SU-DHL-6 (cell line): ENCODE measurements around the gene IFFO2.

Experiments used
- H2AFZ ChIP-seq: fragments of 200-600 bp; sonication (generic); 2 replicates; pipeline ENCODE4 v1.6.1; 2014; ENCODE audit warnings: low read depth, mild to moderate bottlenecking, moderate library complexity, mixed read lengths, antibody characterized with exemption, low read length; ENCODE audit not compliant: severe bottlenecking
- H3F3A ChIP-seq: fragments of 200-600 bp; shearing (Covaris generic); 2 replicates; pipeline ENCODE4 v1.6.0; 2016; ENCODE audit warnings: antibody characterized with exemption, mild to moderate bottlenecking; ENCODE audit not compliant: insufficient read depth
- H3K27ac ChIP-seq: fragments of 200-600 bp; sonication (generic); 2 replicates; pipeline ENCODE4 v1.5.1; 2016; ENCODE audit warnings: low read depth, mild to moderate bottlenecking, low read length, moderate library complexity, mixed read lengths
- H3K27me3 ChIP-seq: fragments of 200-600 bp; sonication (generic), shearing (Covaris generic); 2 replicates; pipeline ENCODE4 v1.6.0; 2014; ENCODE audit warnings: mild to moderate bottlenecking, low read length
- H3K36me3 ChIP-seq: fragments of 200-600 bp; sonication (generic); 2 replicates; pipeline ENCODE4 v1.6.1; 2014; ENCODE audit warnings: mild to moderate bottlenecking, low read length, mixed read lengths
- H3K4me2 ChIP-seq: fragments of 300-600, 200-600 bp; shearing (Covaris generic), sonication (generic); 2 replicates; pipeline ENCODE4 v1.6.0; 2014; ENCODE audit warnings: low read length, low read depth, mild to moderate bottlenecking; ENCODE audit not compliant: poor library complexity, severe bottlenecking
- H3K4me3 ChIP-seq: fragments of 200-600 bp; sonication (generic); 2 replicates; pipeline ENCODE4 v1.5.1; 2014; ENCODE audit warnings: antibody characterized with exemption, low read length, mild to moderate bottlenecking, mixed read lengths; ENCODE audit not compliant: insufficient read depth, poor library complexity, severe bottlenecking
- H3K79me2 ChIP-seq: fragments of 200-600 bp; sonication (generic); 2 replicates; pipeline ENCODE4 v1.6.1; 2014; ENCODE audit warnings: mild to moderate bottlenecking, low read length, moderate library complexity; ENCODE audit not compliant: insufficient read depth
- H3K9ac ChIP-seq: fragments of 200-600 bp; sonication (generic); 2 replicates; pipeline ENCODE4 v1.7.0; 2014; ENCODE audit warnings: mild to moderate bottlenecking, low read length
- H3K9me2 ChIP-seq: fragments of 200-600 bp; sonication (generic); replicated peaks from 2 replicates; pipeline ENCODE4 v1.6.1; 2014; ENCODE audit warnings: low read length; ENCODE audit not compliant: insufficient read depth
- H3K9me3 ChIP-seq: fragments of 200-600 bp; sonication (generic); 2 replicates; pipeline ENCODE4 v1.6.1; 2014; ENCODE audit warnings: low read length, mixed read lengths; ENCODE audit not compliant: insufficient read depth
- H4K20me1 ChIP-seq: fragments of 200-600 bp; sonication (generic); 2 replicates; pipeline ENCODE4 v1.6.1; 2014; ENCODE audit warnings: low read depth, mild to moderate bottlenecking, antibody characterized with exemption, low read length, moderate library complexity, mixed read lengths
- CTCF ChIP-seq: fragments of 200-600 bp; sonication (generic); IDR thresholded peaks from one replicate; pipeline ENCODE4 v1.5.1; 2017; ENCODE audit warnings: antibody characterized with exemption, mild to moderate bottlenecking, low read length, moderate library complexity; ENCODE audit not compliant: insufficient read depth, poor library complexity, severe bottlenecking
- EZH2phosphoT487 ChIP-seq: fragments of 200-600 bp; sonication (generic), shearing (Covaris generic); conservative IDR thresholded peaks from 2 replicates; pipeline ENCODE4 v1.6.1; 2018; ENCODE audit warnings: mild to moderate bottlenecking, antibody characterized with exemption, low read length, moderate library complexity, mixed read lengths

The IFFO2 gene

GRCh38 chr1:18989176-18989799, 32.8 kb upstream of the IFFO2 start:
- no peak overlapping the region for H3K9ac ChIP-seq
- H3K27ac ChIP-seq: no peak overlapping the region
- no peaks in the 10 kb centered on the region for H3K9me3 ChIP-seq
- H2AFZ ChIP-seq: no peak overlapping the region
- no peaks in the 10 kb centered on the region for H3K36me3 ChIP-seq
- H3K4me2 ChIP-seq: no peak overlapping the region
- H4K20me1 ChIP-seq: no peaks in the 10 kb centered on the region
- H3K4me3 ChIP-seq: no peak overlapping the region
- no peak for TF ChIP-seq EZH2phosphoT487
- TF ChIP-seq CTCF: no peak
- H3K27me3 ChIP-seq: no peaks in the 10 kb centered on the region
- H3K79me2 ChIP-seq: no peaks in the 10 kb centered on the region
- no peaks in the 10 kb centered on the region for H3F3A ChIP-seq
- H3K9me2 ChIP-seq: no peaks in the 10 kb centered on the region

GRCh38 chr1:18981242-18981641, 24.8 kb upstream of the IFFO2 start:
- H3K4me3 ChIP-seq: no peak overlapping the region
- no peaks in the 10 kb centered on the region; the same call in 1 of the 2 replicates for H3K9me3 ChIP-seq
- H3K9me2 ChIP-seq: no peaks in the 10 kb centered on the region
- H3K4me2 ChIP-seq: no peak overlapping the region
- no peak overlapping the region for H3K27ac ChIP-seq
- H3F3A ChIP-seq: no peaks in the 10 kb centered on the region
- H3K36me3 ChIP-seq: no peaks in the 10 kb centered on the region
- no peaks in the 10 kb centered on the region for H4K20me1 ChIP-seq
- no peak overlapping the region for H2AFZ ChIP-seq
- no peaks in the 10 kb centered on the region for H3K79me2 ChIP-seq
- no peak overlapping the region for H3K9ac ChIP-seq
- TF ChIP-seq CTCF: no peak
- TF ChIP-seq EZH2phosphoT487: no peak
- H3K27me3 ChIP-seq: no peaks in the 10 kb centered on the region

- H3K9ac ChIP-seq: no peak overlapping the region
These were observed 22.2 kb upstream of the IFFO2 start for GRCh38 chr1:18978706-18979105.

More at GRCh38 chr1:18978706-18979105, 22.2 kb upstream of the IFFO2 start:
- H4K20me1 ChIP-seq: no peaks in the 10 kb centered on the region
- no peak overlapping the region for H3K27ac ChIP-seq
- no peak for TF ChIP-seq CTCF
- TF ChIP-seq EZH2phosphoT487: no peak
- no peak overlapping the region for H3K4me3 ChIP-seq
- H3K36me3 ChIP-seq: no peaks in the 10 kb centered on the region
- no peak overlapping the region for H3K4me2 ChIP-seq
- no peak overlapping the region for H2AFZ ChIP-seq
- no peaks in the 10 kb centered on the region for H3K79me2 ChIP-seq
- H3F3A ChIP-seq: no peaks in the 10 kb centered on the region
- no peaks in the 10 kb centered on the region for H3K9me2 ChIP-seq
- no peaks in the 10 kb centered on the region; the same call in 1 of the 2 replicates for H3K9me3 ChIP-seq
- H3K27me3 ChIP-seq: no peaks in the 10 kb centered on the region
